Left kidney (tissue), 2 donors: ENCODE measurements around the gene CCBE1. TPM values are rescaled to one million over a fixed set of nuclear protein-coding genes. Genes with fewer than 3 reads are reported as not detected.

ENCODE experiments used
- DNase-seq: peaks from one replicate; pipeline ENCODE4 v3.0.0-alpha.2; 2013
- polyA plus RNA-seq: library from polyadenylated mRNA; unstranded; fragments of 120-200 nt; gene quantifications from one replicate; pipeline ENCODE4 v1.2.1, GENCODE V29; 2013; ENCODE audit not compliant: insufficient read length

Gene CCBE1
- polyA plus RNA-seq, 1 donor = 31.5 TPM

GRCh38 chr18:59386909-59387686 is 310.1 kb downstream of the CCBE1 start:
- DNase-seq = no peak

DNA sequence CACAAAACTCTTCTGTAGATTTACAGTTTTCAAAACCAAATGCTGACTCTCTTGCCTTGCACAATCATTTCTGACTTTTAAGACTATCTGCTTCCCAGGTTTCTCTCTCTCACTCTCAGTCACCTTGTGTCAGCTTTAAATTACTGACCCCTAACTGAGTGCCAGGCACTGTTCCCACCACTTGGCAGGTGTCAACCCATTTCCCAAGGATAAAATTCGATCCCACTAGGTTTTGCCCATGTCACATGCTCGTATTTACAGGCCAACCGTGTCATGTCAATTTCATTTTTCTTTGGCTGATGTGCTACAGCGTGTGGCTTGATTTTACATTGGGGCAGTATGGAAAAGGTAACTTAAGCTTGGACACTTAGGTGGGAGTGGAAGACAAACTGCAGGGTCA is 312.0 kb downstream of the CCBE1 start:
- DNase-seq = no peak

DNA sequence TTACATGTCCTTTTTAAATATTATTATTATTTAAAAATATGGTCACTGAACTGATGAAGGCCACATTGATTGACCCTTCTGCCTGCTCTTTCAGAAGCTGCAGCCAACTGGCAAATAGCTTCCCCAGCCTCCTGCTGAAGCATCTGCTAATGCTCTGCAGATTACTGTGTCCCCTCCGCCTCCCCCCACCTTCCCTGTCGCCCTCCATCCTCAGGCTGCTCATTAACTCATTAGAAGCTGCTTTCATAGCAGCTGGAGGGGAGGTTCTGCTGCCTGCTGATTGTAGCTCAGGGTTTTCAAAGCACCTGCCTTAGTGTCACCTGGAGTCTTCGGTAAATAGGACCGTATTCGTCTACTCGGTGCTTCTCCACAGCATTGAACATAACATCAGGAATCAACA is 313.4 kb downstream of the CCBE1 start:
- DNase-seq = no peak

GRCh38 chr18:59382383-59382782 is 314.8 kb downstream of the CCBE1 start:
- no peak for DNase-seq

- DNase-seq = no peak
These were observed 315.3 kb downstream of the CCBE1 start for GRCh38 chr18:59381949-59382348.

Other genes with a start within 250 kb of the CCBE1 start
- 3.6 TPM for gene PMAIP1, start 202.6 kb upstream of the CCBE1 start, polyA plus RNA-seq